HepG2 (cell line): ENCODE measurements around the gene CRAT. TPM values are rescaled to one million over a fixed set of nuclear protein-coding genes. Genes with fewer than 3 reads are reported as not detected.

Experiments used
- AKAP8 ChIP-seq: sonication (generic); formaldehyde crosslinking; IDR thresholded peaks from 2 replicates; pipeline ENCODE4 v1.5.1; 2020; ENCODE audit warnings: mild to moderate bottlenecking, missing genetic modification reagents
- ATRX ChIP-seq: sonication (generic); formaldehyde crosslinking; IDR thresholded peaks from 2 replicates; pipeline ENCODE4 v1.4.0; 2020; ENCODE audit warnings: missing genetic modification reagents, borderline replicate concordance
- FOXP1 ChIP-seq, 2 experiments: fragments of 450-650 bp in 1 of 2; IDR thresholded peaks; 2 replicates each; pipeline ENCODE4 v1.6.1; 2017 to 2018; ENCODE audit warnings: antibody characterized with exemption in 1 of 2
- GATAD1 ChIP-seq: IDR thresholded peaks from 2 replicates; pipeline ENCODE4 v1.6.1; 2016; ENCODE audit warnings: missing genetic modification reagents, missing compliant biosample characterization
- GZF1 ChIP-seq: sonication (generic); formaldehyde crosslinking; IDR thresholded peaks from 2 replicates; pipeline ENCODE4 v1.5.1; 2020; ENCODE audit warnings: mild to moderate bottlenecking, missing genetic modification reagents
- MBNL3 ChIP-seq: fragments of 250-450 bp; sonication (Bioruptor Pico); conservative IDR thresholded peaks from 2 replicates; pipeline ENCODE4 v1.8.0; 2022; ENCODE audit warnings: mild to moderate bottlenecking, inconsistent platforms
- PHF8 ChIP-seq: sonication (generic); formaldehyde crosslinking; IDR thresholded peaks from 2 replicates; pipeline ENCODE4 v1.5.0; 2020; ENCODE audit warnings: missing genetic modification reagents
- PRDM15 ChIP-seq: sonication (generic); formaldehyde crosslinking; IDR thresholded peaks from 2 replicates; pipeline ENCODE4 v1.4.0; 2020; ENCODE audit warnings: missing genetic modification reagents
- RAD21 ChIP-seq: fragments of 450-650 bp; formaldehyde crosslinking; IDR thresholded peaks from 2 replicates; pipeline ENCODE4 v1.5.0; 2020; ENCODE audit warnings: mild to moderate bottlenecking
- TBX3 ChIP-seq: fragments of 450-650 bp; IDR thresholded peaks from 2 replicates; pipeline ENCODE4 v1.6.1; 2017; ENCODE audit warnings: antibody characterized with exemption, mild to moderate bottlenecking, inconsistent platforms, borderline replicate concordance
- TFDP1 ChIP-seq: IDR thresholded peaks from 2 replicates; pipeline ENCODE4 v1.6.1; 2016; ENCODE audit warnings: missing compliant biosample characterization, missing genetic modification reagents, borderline replicate concordance
- YY1 ChIP-seq: IDR thresholded peaks from 2 replicates; pipeline ENCODE4 v1.6.1; 2011; ENCODE audit warnings: low read length, low read depth, moderate library complexity, mild to moderate bottlenecking; ENCODE audit not compliant: insufficient read depth, insufficient replicate concordance
- ZNF12 ChIP-seq: sonication (generic); formaldehyde crosslinking; IDR thresholded peaks from 2 replicates; pipeline ENCODE4 v1.5.0; 2020; ENCODE audit warnings: missing genetic modification reagents
- ZNF235 ChIP-seq: sonication (generic); formaldehyde crosslinking; IDR thresholded peaks from 2 replicates; pipeline ENCODE4 v1.8.1; 2023; ENCODE audit warnings: mild to moderate bottlenecking, missing genetic modification reagents, borderline replicate concordance
- ZNF335 ChIP-seq: sonication (generic); formaldehyde crosslinking; IDR thresholded peaks from 2 replicates; pipeline ENCODE4 v1.4.0; 2020; ENCODE audit warnings: missing genetic modification reagents
- ZNF354B ChIP-seq: sonication (generic); formaldehyde crosslinking; IDR thresholded peaks from 2 replicates; pipeline ENCODE4 v1.8.0; 2022; ENCODE audit warnings: mild to moderate bottlenecking, missing genetic modification reagents
- ZNF382 ChIP-seq: sonication (generic); formaldehyde crosslinking; IDR thresholded peaks from 2 replicates; pipeline ENCODE4 v1.5.0; 2020; ENCODE audit warnings: missing genetic modification reagents, mild to moderate bottlenecking, borderline replicate concordance
- ZNF574 ChIP-seq: sonication (generic); formaldehyde crosslinking; IDR thresholded peaks from 2 replicates; pipeline ENCODE4 v1.4.0; 2020; ENCODE audit warnings: missing genetic modification reagents
- ZSCAN9 ChIP-seq: IDR thresholded peaks from 2 replicates; pipeline ENCODE4 v1.6.1; 2016; ENCODE audit warnings: borderline replicate concordance
- polyA plus RNA-seq, 8 experiments: library from polyadenylated mRNA; depleted of rRNA in 3 of 8; stranded (reverse) in 7 of 8; unstranded in 1 of 8; fragments of >200 nt; fragmentation: Illumina TruSeq in 4 of 8; extraction: Trizol in 4 of 8; gene quantifications; 2 replicates each; pipeline versions ENCODE4 v1.2.1 to v1.2.3, GENCODE V29; 2011 to 2016; ENCODE audit warnings: low read depth in 4 of 8, missing spikeins in 1 of 8, mixed read lengths in 1 of 8; ENCODE audit not compliant: insufficient read depth in 1 of 8
- total RNA-seq, 5 experiments: library from RNA; depleted of rRNA; stranded (reverse); fragments of >200 nt; fragmentation: Illumina TruSeq; extraction: Trizol; gene quantifications; 2 replicates each; pipeline ENCODE4 v1.2.3, GENCODE V29; 2016; ENCODE audit warnings: low read depth in 1 of 5

Gene CRAT
- total and polyA plus RNA-seq, 2 of the 13 experiments (the other 11 are each of a cell fraction or from before 2014, with no cell fraction given), result 26.1 to 26.6 TPM

GRCh38 chr9:129139233-129139992 lies 28.8 kb upstream of the CRAT start (continued):
- TF ChIP-seq FOXP1 (IDR thresholded peaks at IDR 0.05), result no peak
- peak; percentile 28; the same call in 1 of the 2 replicates for TF ChIP-seq FOXP1 (CRISPR knock-in tag; IDR thresholded peaks at IDR 0.05)
- TF ChIP-seq ZNF382 (CRISPR knock-in tag), result no peak
- TF ChIP-seq ZNF335 (CRISPR knock-in tag), result no peak
- TF ChIP-seq PHF8 (CRISPR knock-in tag), result no peak; the same call in 1 of the 2 replicates
- peak; percentile 30; the same call in 1 of the 2 replicates for TF ChIP-seq GATAD1 (CRISPR knock-in tag)
- TF ChIP-seq GZF1 (CRISPR knock-in tag), result 0 out of 2 replicates have a peak, but pooled peaks have one; percentile 26
- no peak for TF ChIP-seq TBX3
- TF ChIP-seq ATRX, result no peak
- peak; percentile 25 for TF ChIP-seq YY1
- TF ChIP-seq ZSCAN9 (CRISPR knock-in tag), result peak; percentile 53
- TF ChIP-seq ZNF235 (CRISPR knock-in tag), result no peak
- no peak for TF ChIP-seq ZNF354B (CRISPR knock-in tag)
- peak; percentile 21; the same call in 1 of the 2 replicates for TF ChIP-seq TFDP1
- TF ChIP-seq ZNF574 (CRISPR knock-in tag), result peak; percentile 26; the same call in 1 of the 2 replicates
- no peak for TF ChIP-seq ZNF12
- 0 out of 2 replicates have a peak, but pooled peaks have one; percentile 59 for TF ChIP-seq PRDM15 (CRISPR knock-in tag)
- peak; percentile 83 for TF ChIP-seq RAD21
- TF ChIP-seq AKAP8 (CRISPR knock-in tag), result peak; percentile 59; the same call in 1 of the 2 replicates
- TF ChIP-seq MBNL3 (CRISPR knock-in tag), result no peak
